HepG2 (cell line): Measurements from ENCODE around the gene CADPS2. TPM values are rescaled to one million over a fixed set of nuclear protein-coding genes. Genes with fewer than 3 reads are reported as not detected.

Experiments
- ATM ChIP-seq: fragments of 450-650 bp; IDR thresholded peaks from 2 replicates; pipeline ENCODE4 v1.7.1; 2017; ENCODE audit warnings: mild to moderate bottlenecking, borderline replicate concordance
- RAD51 ChIP-seq: fragments of 450-650 bp; IDR thresholded peaks from 2 replicates; pipeline ENCODE4 v1.6.1; 2016; ENCODE audit warnings: borderline replicate concordance
- SP1 ChIP-seq, 2 experiments: fragments of 450-650 bp in 1 of 2; sonication (generic) in 1 of 2; formaldehyde crosslinking in 1 of 2; IDR thresholded peaks; 2 replicates each; pipeline versions ENCODE4 v1.4.0 to v1.6.1; 2016 to 2020; ENCODE audit warnings: missing genetic modification reagents in 1 of 2
- ZNF292 ChIP-seq: sonication (generic); formaldehyde crosslinking; IDR thresholded peaks from 2 replicates; pipeline ENCODE4 v1.8.1; 2022; ENCODE audit warnings: mild to moderate bottlenecking, low read depth, missing genetic modification reagents, borderline replicate concordance
- ZNF589 ChIP-seq: sonication (generic); formaldehyde crosslinking; conservative IDR thresholded peaks from 2 replicates; pipeline ENCODE4 v1.8.0; 2022; ENCODE audit warnings: mild to moderate bottlenecking, moderate library complexity, missing genetic modification reagents
- ZNF646 ChIP-seq: sonication (generic); formaldehyde crosslinking; IDR thresholded peaks from 2 replicates; pipeline ENCODE4 v1.9.0; 2021; ENCODE audit warnings: mild to moderate bottlenecking, missing genetic modification reagents
- polyA plus RNA-seq, 8 experiments: library from polyadenylated mRNA; depleted of rRNA in 3 of 8; stranded (reverse) in 7 of 8; unstranded in 1 of 8; fragments of >200 nt; fragmentation: Illumina TruSeq in 4 of 8; extraction: Trizol in 4 of 8; gene quantifications; 2 replicates each; pipeline versions ENCODE4 v1.2.1 to v1.2.3, GENCODE V29; 2011 to 2016; ENCODE audit warnings: low read depth in 4 of 8, missing spikeins in 1 of 8, mixed read lengths in 1 of 8; ENCODE audit not compliant: insufficient read depth in 1 of 8
- total RNA-seq, 5 experiments: library from RNA; depleted of rRNA; stranded (reverse); fragments of >200 nt; fragmentation: Illumina TruSeq; extraction: Trizol; gene quantifications; 2 replicates each; pipeline ENCODE4 v1.2.3, GENCODE V29; 2016; ENCODE audit warnings: low read depth in 1 of 5

The CADPS2 gene
- total and polyA plus RNA-seq, 2 of the 13 experiments (the other 11 are each of a cell fraction or from before 2014, with no cell fraction given) = 17.6 to 43.8 TPM

DNA sequence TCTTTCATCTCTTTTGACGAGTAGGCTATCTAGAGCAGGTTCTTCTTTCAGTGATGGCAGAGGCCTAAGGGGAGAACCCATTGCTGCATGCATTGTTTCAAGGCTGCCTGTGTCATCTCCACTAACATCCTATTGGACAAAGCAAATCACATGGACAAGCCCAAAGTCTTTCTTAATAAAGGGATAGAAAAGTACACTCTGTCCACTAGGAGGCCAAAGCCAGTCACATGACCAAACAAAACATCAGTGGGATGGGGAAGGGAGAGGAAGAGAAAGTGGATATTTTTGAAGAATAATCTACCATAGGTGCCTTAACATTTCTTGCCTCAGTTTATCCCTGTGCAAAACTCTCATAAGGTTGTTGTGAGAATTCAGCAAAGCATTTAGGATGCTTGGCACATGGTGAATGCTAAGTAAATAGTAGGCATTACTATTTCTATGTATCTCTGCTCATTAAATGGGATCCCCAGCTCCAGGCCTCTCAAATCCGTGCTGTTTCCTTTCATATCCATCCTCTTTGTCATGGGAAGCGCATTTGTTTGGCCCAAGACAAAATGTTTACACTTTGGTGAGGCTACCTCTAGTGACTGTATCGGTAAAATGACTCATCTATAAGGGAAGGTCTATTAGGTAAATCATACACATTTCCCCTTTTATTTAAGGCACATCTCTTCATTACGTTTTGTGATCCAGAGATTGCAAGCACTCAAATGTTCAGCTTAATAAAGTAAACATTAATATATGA is 16.7 kb upstream of the CADPS2 start (continued):
- TF ChIP-seq ZNF646 (CRISPR knock-in tag) (no peak), ZNF292 (CRISPR knock-in tag) (no peak), ATM (no peak), RAD51 (peak; percentile 31; the same call in 1 of the 2 replicates), SP1 (IDR thresholded peaks at IDR 0.05) (no peak), SP1 (CRISPR knock-in tag; IDR thresholded peaks at IDR 0.05) (no peak), ZNF589 (CRISPR knock-in tag) (no peak)
- TF ChIP-seq, all 625 proteins: peak for 4
